Epithelial cell of esophagus (primary cell): Measurements from ENCODE around the gene TTLL1.

Experiments
- DNase-seq: peaks from one replicate; pipeline ENCODE4 v3.0.0; 2010; ENCODE audit warnings: low read depth
- H3K4me3 ChIP-seq: 2 replicates; pipeline ENCODE4 v1.5.1; 2011; ENCODE audit warnings: mild to moderate bottlenecking, low read length, control low read depth
- CTCF ChIP-seq: IDR thresholded peaks from 2 replicates; pipeline ENCODE4 v1.5.1; 2011; ENCODE audit warnings: low read depth, mild to moderate bottlenecking, low read length, control low read depth, inconsistent platforms; ENCODE audit not compliant: insufficient read depth; ENCODE audit errors: missing control alignments

The TTLL1 gene

GRCh38 chr22:43131773-43132501, 42.7 kb upstream of the TTLL1 start:
- no peak for DNase-seq
- no peak overlapping the region for H3K4me3 ChIP-seq
- no peak for TF ChIP-seq CTCF

GRCh38 chr22:43129426-43130425, 40.5 kb upstream of the TTLL1 start:
- no peak for DNase-seq
- TF ChIP-seq CTCF = no peak
- no peak overlapping the region for H3K4me3 ChIP-seq

GRCh38 chr22:43128928-43129424, 39.8 kb upstream of the TTLL1 start:
- H3K4me3 ChIP-seq = no peak overlapping the region
- no peak for TF ChIP-seq CTCF
- no peak for DNase-seq

GRCh38 chr22:43128116-43128515, 38.9 kb upstream of the TTLL1 start:
- no peak for TF ChIP-seq CTCF
- DNase-seq = no peak
- peak overlapping the region; percentile 36 for H3K4me3 ChIP-seq

- peak; percentile 84 for DNase-seq
- peak overlapping the region; percentile 36 for H3K4me3 ChIP-seq
- no peak for TF ChIP-seq CTCF
Observed at GRCh38 chr22:43127166-43127908, 38.1 kb upstream of the TTLL1 start.

- DNase-seq = peak; percentile 89
- TF ChIP-seq CTCF = no peak
- no peak overlapping the region for H3K4me3 ChIP-seq
Observed at GRCh38 chr22:43126501-43127165, 37.4 kb upstream of the TTLL1 start.
